RKO (cell line): ENCODE data around the gene CAPN9.

Experiments used
- DNase-seq: peaks from one replicate; pipeline ENCODE4 v3.0.0-alpha.2; 2016; ENCODE audit warnings: low spot score

CAPN9 gene

DNA sequence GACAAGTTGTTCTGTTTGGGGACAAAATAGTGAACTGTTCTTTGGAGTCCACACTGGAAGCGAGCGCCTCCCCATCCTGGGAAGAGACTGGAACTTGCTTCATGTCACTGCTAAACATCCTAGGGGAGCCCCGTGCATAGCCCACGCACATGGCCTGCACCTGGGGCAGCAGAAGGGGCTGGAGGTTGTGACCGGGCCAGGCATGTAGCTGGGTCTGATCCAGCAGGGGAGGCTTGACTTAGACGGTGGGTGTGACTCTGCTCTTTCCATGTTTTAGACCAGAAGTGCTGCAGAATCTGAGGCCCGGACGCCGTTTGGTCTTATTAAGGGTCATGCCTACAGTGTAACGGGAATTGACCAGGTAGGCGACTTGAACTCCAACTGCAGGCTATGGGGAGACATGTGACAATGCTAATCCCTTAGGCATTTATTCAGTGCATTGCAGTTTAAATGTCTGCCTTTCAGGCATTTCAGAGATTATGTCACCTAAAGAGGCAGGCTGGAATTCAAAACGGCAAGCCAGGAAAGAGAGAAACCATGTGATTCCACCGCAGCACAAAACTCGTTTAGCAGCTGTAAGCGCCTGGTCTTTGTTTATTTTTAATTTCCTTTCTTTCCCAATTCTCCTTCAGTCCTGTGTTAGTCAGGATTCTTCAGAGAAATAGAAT is 21.8 kb downstream of the CAPN9 start:
- no peak for DNase-seq

DNA sequence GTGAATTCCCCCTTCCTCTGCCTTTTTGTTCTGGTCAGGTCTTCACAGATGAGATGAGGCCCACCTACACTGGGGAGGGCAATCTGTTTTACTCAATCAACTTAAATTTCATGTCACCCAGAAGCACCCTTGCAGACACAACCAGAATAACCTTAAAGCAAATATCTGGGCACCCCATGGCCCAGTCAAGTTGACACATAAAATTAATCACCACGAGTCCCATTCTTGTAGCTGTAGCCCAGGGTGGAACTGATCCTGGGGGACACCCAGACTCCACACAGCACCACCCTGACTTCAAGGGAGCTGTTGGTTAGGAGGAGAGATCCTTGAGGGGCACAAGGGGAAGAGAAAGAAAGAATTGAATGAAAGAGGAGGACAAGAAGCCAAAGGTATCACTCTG is 23.1 kb downstream of the CAPN9 start:
- DNase-seq = no peak

DNA sequence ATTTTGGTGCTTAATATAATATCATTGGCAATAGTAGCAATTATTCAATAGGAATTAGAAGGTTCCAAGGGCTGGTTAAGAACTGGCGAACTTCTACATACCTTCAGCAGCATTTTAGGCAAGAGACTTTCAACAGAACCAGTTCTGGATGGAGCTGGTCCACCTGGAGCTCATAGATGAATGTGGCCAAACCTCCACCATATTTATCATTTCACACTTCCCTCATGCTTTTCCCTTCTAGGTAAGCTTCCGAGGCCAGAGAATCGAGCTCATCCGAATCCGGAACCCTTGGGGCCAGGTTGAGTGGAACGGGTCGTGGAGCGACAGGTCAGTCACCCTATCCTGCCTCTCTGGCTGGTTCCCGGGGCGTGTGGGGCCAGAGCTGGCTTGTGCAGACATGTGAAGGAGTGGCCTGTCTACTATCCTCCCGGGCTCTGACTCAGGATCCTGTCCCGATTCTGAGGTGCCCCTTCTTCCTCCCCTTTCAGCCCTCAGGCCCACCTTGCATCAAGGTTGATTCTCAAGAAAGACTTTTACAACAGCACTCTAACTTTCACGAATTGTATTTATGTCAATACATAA is 24.7 kb downstream of the CAPN9 start:
- DNase-seq = no peak

DNA sequence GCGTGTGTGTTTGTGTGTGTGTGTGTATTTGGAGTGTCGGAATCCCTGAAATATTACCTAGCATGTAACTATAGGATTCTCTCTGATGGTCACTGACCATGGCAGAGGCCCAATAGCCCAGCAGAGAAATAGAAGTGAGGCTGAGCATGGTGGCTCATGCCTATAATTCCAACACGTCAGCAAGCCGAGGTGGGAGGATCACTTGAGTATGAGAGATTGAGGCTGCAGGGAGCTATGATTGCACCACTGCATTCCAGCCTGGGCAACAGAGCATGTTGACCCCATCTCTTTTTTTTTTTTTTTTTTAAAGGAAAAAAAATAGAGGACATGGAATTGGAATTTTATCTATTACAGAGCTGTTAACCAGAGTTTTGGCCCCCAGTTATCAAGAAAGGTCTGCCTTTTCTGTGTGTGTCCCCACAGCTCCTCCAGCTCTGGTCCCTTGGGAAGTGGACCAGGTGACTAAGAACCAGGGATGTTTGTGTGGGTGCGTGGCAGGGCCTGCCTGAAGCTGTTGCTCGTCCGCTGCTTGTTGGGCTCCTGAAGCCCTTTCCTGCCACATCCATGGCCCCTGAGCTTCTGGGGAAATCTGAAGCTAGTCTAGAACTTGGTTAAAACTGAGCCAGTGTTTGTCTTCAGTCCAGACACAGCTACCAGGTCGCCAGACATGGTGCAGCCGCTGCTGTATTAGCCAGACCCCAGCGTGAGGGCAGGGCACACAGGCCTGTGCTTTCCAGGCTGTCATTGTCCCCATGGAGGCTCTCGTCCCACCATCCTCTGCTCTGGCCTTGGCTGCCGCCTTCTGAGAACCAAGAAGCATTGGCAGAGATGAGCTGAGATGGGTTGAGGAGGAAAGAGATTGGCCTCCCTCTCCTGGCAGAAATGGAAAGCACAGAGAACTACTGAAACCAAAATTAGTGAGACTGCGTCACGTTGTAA is 25.5 kb downstream of the CAPN9 start:
- DNase-seq = no peak

GRCh38 chr1:230773396-230774033 is 26.3 kb downstream of the CAPN9 start:
- DNase-seq = no peak

- DNase-seq = no peak
These were observed 31.9 kb downstream of the CAPN9 start for GRCh38 chr1:230778916-230779590.

DNA sequence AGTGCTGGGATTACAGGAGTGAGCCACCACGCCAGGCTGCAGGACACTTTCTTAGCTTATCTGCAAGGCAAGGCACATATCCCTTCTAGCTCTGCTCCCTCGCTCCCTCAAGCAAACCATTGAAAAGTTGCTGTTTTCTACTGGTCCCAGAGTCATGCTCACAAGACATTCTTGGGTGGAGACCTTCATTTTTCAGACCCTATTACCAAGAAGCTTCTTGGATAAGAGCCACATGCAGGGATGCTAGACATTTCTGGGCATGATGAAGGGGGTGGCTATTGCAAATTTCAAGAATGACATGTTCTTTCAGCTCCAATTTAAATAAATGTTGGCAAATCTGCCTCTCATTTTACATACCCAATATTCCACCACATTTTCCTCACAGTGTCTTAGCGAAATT is 33.9 kb downstream of the CAPN9 start:
- no peak for DNase-seq

- DNase-seq = no peak
These were observed 34.4 kb downstream of the CAPN9 start for GRCh38 chr1:230781594-230781993.

DNA sequence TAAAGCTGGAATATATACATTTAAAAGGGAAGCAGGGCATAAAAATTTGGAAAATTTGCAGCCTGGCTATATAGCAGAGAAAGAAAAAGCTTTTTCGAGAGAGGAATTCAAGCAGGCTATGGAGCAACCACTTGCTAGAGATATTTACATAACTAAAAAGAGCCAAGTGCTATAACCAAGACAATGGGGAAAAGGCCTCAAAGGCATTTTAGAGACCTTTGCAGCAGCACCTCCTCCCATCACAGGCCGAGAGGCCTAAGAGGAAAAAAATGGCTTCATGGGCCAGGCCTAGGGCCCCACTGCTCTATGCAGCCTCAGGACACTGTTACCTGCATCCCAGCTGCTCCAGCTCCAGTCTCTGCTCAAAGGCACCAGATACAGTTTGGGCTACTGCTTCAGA is 37.0 kb downstream of the CAPN9 start:
- no peak for DNase-seq

GRCh38 chr1:230785636-230786384 is 38.6 kb downstream of the CAPN9 start:
- no peak for DNase-seq

- no peak for DNase-seq
These were observed 39.2 kb downstream of the CAPN9 start for GRCh38 chr1:230786385-230786753.

- DNase-seq = no peak
These were observed 40.3 kb downstream of the CAPN9 start for GRCh38 chr1:230787471-230787870.

DNA sequence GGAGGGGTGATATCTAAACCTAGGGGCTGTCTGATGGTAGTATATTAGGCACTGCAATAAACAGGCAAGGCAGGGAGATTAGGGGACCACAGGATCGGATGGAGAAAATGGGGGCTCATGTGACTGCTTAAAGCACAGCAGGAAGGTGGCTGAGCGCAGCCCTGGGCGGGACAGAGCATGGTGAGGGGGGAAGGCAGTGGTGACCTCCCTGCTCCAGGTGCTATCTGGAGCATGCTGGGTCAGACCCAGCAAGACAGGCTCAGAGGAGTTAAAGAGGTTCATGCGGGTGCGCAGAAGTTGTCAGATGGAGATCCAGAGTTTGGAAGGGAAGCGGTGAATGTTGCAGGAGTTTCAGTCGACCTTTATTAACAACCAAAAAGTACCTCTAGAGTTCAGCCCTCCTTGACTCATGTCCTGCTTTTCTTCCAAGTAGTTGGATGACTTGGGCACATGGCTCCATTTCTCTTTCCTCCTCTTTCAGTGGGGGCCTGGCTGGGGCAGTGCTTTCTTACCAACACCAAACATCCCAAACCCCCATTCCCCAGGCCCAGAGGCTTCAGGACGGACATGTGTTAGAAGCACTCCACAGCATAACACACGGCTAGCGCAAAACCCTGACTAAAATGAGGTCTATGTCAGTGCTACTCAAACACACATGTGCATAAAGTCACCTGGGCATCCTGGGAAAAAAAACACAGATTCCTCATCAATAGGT is 41.5 kb downstream of the CAPN9 start:
- DNase-seq = no peak

DNA sequence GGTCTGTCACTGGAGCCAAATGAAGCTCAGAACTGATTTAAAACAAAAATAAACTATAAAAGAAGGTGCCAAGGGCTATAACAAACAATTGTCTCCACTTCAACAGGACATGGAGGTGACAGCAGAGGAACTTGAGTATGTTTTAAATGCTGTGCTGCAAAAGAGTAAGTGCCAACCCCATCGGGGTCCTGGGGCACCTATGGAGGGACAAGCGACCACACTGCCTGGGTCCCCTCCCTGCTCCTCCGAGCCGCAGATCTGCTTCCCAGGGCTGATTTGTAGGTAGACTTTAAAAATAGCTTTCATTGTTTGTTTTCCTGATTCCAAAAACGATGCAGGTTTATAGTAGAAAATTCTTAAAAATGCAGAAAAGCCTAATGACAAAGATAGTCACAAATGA is 42.8 kb downstream of the CAPN9 start:
- DNase-seq = no peak

DNA sequence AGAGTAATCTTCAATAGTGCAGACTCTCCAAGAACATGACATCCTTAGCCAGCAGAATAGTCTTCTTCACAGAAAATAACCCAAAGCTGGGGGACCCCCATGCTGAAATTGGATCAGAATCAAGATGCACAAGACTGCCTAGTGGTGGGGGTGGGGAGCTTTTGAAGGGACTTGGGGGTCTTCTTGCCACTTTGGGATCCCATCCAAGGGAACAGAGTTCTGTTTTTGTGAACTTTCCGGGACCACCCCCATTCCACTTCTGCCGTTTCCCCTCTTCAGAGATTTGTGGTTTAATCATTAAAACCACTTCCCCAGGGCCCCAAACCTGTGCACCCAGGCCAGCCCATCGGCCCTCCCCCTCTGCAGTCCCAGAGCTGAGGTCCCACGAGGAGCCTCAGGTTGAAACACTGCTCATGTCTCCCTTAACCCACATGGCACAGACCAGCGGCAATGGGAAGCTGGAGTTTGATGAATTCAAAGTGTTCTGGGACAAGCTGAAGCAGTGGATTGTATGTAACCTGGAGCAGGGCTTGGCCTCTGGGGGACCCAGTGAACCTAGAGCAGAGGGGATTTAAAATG is 44.9 kb downstream of the CAPN9 start:
- no peak for DNase-seq

GRCh38 chr1:230792691-230793462 is 45.7 kb downstream of the CAPN9 start:
- DNase-seq = peak; percentile 25

DNA sequence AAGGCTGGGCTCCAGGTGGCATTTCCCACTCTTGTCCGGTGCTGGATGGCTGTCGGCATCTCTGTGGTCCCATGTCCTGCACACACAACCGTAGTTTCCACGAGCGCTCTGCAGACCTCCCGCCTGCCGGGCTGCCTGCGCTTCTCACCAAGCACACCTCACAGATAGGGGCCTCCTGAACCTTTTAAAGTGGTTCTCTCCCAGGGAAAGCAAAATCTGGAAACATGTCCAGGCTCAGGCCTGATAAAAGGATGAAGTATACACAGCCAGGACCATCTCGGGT is 46.2 kb downstream of the CAPN9 start:
- no peak for DNase-seq

- no peak for DNase-seq
These were observed 47.2 kb downstream of the CAPN9 start for GRCh38 chr1:230794431-230794830.

DNA sequence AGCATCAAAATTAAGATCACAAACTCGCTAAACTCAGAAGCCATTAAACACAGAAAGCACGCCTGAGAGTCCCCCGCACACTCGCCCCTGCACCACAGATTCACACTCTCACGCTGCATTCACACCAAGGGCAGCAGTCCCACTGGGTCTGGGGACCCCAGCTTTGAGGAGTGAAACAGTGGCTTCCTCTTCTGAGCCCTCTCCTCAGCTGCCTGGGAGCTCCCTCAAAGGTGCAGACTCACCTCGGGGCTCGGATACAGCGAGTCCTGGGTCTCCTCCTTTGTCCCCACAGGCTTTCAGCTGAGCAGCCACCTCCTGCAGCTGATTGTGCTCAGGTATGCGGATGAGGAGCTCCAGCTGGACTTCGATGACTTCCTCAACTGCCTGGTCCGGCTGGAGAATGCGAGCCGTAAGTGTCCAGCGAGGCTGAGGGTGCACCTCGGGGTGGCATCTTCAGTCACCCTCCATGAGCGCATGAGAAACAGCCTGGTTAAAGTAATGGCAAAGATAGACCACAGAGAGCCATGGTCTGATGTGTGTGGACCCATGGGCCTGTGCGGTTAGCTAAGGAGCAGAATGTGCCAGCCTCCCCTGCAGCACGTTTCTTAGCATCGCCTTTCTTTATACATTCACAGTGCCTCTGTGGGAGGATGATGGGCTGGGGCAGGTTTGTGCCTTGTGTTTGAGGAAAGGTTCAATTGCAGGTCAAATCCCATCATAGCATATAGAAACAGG is 47.9 kb downstream of the CAPN9 start:
- DNase-seq = no peak
